ENCODE measurements around the gene MYBPH.

The MYBPH gene

GRCh38 chr1:203178821-203179666 is 3.4 kb upstream of the MYBPH start:
- no peak for DNase-seq (ENCODE audit: low spot score)

DNA sequence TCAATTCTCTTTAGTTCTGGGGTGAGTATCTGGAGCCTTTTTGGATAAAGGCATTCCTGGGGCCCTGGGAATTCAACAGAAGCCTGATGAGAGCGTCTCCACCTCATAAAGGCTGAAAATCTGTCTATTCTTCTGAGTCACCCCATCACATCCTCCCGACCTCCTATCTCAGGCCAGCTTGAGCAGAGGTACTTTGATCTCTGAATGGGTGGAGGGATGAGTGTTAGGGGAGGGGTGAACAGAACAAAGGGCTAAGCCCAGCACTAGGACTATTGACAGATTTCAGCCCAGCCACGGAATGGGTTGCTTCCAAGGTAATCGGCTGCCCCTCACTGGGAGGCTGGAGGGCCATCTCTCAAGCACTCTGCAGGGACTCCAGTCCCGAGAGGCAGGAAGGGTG is 2.5 kb upstream of the MYBPH start:
- no peak for DNase-seq (ENCODE audit: low spot score)
- TF ChIP-seq, protein P1, sequence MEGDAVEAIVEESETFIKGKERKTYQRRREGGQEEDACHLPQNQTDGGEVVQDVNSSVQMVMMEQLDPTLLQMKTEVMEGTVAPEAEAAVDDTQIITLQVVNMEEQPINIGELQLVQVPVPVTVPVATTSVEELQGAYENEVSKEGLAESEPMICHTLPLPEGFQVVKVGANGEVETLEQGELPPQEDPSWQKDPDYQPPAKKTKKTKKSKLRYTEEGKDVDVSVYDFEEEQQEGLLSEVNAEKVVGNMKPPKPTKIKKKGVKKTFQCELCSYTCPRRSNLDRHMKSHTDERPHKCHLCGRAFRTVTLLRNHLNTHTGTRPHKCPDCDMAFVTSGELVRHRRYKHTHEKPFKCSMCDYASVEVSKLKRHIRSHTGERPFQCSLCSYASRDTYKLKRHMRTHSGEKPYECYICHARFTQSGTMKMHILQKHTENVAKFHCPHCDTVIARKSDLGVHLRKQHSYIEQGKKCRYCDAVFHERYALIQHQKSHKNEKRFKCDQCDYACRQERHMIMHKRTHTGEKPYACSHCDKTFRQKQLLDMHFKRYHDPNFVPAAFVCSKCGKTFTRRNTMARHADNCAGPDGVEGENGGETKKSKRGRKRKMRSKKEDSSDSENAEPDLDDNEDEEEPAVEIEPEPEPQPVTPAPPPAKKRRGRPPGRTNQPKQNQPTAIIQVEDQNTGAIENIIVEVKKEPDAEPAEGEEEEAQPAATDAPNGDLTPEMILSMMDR (IDR thresholded peaks at IDR 0.05; ENCODE audit: extremely low read depth, missing control alignments), result no peak

More at GRCh38 chr1:203178821-203179666, 3.4 kb upstream of the MYBPH start:
- TF ChIP-seq, protein P1 (IDR thresholded peaks at IDR 0.05; ENCODE audit: extremely low read depth, missing control alignments), result no peak

DNA sequence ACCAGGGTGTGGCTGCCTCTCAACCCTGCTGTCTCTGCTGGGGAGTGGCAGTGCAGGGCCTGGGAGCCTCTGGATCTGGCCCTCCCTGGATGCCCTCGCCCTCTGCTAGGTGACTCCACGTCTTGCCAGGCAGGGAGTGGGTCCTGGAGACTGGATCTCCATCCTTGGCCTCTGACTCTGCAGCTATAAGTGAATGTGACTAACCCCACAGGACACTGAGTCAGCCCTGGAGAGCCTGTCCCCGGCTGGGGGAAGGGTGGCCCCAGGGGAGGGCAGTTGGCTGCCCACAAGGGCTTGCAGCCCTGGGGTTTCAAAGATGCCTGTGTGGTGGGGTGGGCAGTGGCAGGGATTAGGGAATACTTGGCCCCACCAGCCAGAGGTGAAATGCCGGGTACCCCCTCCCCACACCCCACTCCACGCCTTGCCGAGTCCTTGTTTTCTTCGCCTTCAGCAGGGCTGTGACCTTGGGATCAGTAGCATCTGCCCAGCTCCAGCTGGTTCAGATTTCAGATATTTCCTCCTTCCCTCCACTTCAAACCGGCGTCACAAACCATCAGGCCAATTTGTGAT is 1.9 kb upstream of the MYBPH start:
- TF ChIP-seq, protein P1 (IDR thresholded peaks at IDR 0.05; ENCODE audit: extremely low read depth, missing control alignments), result no peak
- no peak for DNase-seq (ENCODE audit: low spot score)

DNA sequence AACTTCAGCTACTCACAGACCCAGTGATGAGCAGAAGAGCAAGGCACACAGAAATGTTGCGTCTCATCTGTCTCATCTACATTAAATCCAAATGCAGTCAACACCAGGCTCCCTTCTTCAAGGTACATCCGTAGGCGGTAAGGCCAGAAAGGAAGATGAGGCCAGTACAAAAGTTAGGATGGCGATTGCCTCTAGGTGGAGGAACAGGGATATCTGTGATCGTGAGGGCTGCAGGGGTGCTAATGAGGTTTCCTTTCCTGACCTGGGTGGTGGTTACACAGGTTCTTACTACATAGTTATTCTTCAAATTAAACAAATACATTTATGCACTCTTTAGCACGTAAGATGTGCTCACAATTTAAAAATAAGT is 1.4 kb upstream of the MYBPH start:
- TF ChIP-seq, protein P1 (IDR thresholded peaks at IDR 0.05; ENCODE audit: extremely low read depth, missing control alignments), result no peak
- no peak for DNase-seq (ENCODE audit: low spot score)

- DNase-seq (ENCODE audit: low spot score), result no peak
- TF ChIP-seq, protein P1 (IDR thresholded peaks at IDR 0.05; ENCODE audit: extremely low read depth, missing control alignments), result no peak
Measured at GRCh38 chr1:203176273-203177035, 828 bp upstream of the MYBPH start.

- TF ChIP-seq, protein P1 (IDR thresholded peaks at IDR 0.05; ENCODE audit: extremely low read depth, missing control alignments), result no peak
- no peak for DNase-seq (ENCODE audit: low spot score)
Measured at GRCh38 chr1:203175827-203176241, 208 bp upstream of the MYBPH start.
